Astrocyte of the hippocampus (primary cell): ENCODE data around the gene SERGEF.

ENCODE experiments used
- DNase-seq: peaks from one replicate; pipeline ENCODE4 v3.0.0; 2011; ENCODE audit warnings: low read depth, low spot score

The SERGEF gene

GRCh38 chr11:17786824-17787525 is 225.9 kb downstream of the SERGEF start:
- peak; percentile 59 for DNase-seq

GRCh38 chr11:17783878-17784277 is 229.0 kb downstream of the SERGEF start:
- DNase-seq = no peak

GRCh38 chr11:17782603-17783337 is 230.1 kb downstream of the SERGEF start:
- no peak for DNase-seq

- no peak for DNase-seq
These were observed 230.7 kb downstream of the SERGEF start for GRCh38 chr11:17782145-17782544.

DNA sequence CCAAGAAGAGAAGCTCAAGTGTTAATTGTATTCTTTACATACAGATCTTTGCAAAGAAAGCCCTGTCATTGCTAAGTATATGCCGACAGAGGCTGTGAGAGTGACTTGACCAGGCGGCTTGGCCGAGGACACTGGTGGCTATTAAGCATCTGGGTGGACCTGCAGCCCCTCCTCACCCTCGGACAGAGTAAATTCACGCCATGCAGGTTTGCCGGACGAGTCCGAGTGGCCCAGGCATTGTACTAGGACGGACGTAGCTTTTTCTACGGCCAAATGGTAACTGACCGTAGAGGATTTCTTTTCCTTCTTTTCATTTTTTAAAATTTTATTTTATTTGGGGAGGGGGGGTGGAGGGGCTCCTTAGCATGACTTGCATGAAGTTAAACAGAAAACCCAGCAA is 231.2 kb downstream of the SERGEF start:
- no peak for DNase-seq

DNA sequence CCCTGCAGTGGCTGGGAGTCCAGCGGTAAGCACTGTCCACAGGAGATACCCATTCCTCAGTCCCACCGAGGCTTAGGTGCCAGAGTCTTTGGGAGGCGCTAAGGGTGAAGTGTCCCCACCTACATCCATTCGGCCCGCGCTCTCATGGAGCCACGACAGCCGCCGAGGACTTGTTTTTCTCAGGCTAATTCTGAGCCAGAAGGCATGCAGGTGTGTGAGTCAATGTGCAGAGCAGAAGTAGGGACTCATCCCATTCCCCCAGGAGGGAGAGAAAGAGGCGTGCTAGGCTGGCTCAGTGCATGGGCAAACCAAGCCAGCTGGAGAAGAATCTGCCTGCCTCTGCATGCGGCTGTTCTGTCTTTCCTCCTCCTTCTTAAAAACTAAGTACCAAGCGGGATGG is 231.6 kb downstream of the SERGEF start:
- no peak for DNase-seq

DNA sequence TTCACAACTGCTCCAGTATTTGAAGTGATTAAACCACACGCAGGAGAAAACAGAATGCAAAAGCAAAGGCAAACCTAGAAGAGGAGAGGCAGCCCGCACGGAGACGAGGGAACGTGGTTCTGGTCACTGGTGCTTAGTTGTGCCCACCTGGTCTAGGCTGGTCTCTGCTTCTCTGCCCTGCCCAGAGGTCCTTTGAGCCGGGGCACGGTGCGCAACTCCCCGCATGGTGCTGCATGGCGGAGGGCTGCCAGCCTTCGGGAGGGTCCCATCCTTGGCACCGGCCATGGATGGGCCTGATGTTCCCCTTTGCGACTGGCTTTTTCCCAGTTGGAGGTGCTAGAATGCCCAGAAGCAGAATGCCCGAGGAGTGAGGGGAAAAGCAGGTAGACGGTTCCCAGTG is 232.2 kb downstream of the SERGEF start:
- no peak for DNase-seq

DNA sequence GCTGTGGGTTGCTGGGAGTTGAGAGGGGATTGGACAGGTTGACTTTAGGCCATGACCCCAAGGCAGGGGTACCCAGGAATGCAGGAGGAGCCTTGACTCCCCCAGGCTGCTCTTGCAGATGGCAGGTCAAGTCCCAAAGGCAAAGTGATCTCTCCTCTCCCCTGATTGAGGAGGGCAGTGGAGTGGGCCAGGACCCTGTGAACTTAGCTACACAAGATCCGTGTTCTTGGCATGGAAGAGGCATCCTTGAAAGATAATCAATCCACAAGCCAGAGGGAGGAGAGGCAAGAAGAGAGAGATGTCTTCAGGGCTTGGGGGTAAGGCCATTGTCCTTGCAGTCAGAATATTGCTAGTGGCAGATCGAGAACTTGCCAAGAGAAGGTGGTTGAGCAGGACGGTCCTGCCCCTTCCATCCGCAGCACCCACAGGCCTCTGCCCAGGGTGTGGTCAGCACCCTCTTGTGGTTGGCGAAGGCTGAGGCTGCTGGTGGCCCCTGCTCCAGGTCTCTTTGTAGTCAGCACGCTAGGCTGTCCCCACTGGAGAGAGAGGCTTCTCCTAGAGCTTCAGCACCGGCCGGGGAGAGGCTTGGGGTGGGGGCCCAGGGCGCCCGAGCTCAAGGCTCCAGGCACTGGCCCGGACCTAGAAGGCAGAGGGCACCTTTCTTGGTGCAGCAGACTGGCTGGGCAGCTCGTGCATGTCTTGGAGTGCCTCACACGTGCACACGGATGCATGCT is 232.8 kb downstream of the SERGEF start:
- no peak for DNase-seq

- no peak for DNase-seq
These were observed 233.6 kb downstream of the SERGEF start for GRCh38 chr11:17778956-17779860.

DNA sequence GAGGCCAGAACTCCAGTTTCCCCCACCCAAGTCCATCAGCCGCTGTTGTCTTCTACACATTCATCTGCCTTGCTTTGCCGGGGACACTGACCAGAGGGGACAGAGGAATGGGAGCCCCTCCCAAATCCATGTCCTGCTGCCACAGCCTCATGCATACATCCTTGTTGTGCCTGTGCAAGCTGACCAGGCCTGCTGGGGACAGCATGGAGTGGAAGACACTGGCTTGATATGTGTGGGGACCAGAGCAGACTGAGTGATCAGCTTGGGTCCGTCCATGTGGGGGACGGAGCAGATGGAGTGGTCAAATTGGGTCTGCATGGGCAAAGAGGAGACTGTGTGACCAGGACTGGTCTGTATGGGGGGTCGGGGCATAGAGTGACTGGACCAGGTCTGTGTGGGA is 234.5 kb downstream of the SERGEF start:
- no peak for DNase-seq

DNA sequence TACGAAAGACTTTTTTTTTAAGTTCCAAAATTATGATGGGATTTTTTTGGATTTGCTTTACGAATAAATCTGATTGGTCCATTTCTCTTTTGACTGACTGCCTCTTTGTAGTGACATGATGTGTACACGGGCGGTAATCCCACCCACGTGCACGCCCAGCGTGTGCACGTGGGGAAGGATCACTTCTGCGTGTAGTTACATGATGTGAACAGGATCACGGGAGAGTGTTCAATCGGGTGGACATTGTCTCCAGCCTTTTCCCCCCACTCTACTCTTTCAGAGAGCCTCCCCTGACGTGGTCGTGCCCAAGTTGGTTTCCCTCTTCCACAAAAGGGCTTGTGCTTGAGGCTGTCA is 235.1 kb downstream of the SERGEF start:
- DNase-seq = no peak

- DNase-seq = no peak
These were observed 235.6 kb downstream of the SERGEF start for GRCh38 chr11:17777086-17777737.

DNA sequence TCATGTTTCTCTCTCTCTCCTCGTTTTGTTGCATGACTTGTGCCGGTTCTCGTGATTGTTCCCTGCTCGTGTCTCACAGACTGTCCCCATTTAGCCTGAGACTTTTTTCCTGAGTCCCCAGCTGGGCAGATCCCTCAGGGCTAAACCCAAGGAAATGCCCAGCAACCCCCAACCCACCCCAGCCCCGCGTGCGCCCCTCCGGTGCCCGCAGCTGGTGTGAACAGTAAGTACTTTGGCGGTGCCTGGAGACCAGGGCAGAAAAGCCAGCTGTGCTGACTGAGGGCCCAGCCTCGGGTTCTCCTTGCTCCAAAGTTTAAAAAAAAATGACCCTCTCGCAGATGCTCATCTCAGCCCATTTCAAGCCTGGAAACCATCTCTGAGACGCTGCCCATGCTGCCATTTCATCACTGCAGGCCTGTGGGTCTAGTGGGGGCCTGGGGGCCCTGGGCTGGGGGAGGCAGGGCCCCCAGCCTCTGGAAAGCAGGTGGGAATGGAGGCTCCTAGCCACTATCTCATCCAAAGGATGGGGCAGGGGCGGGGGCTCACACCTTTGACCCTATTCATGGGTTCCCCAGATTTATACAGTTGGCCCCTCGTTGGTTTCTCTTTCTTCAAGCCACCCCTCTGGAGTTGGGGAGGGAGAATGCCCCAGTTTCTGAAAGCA is 236.5 kb downstream of the SERGEF start:
- DNase-seq = no peak

GRCh38 chr11:17775507-17776211 is 237.2 kb downstream of the SERGEF start:
- no peak for DNase-seq

DNA sequence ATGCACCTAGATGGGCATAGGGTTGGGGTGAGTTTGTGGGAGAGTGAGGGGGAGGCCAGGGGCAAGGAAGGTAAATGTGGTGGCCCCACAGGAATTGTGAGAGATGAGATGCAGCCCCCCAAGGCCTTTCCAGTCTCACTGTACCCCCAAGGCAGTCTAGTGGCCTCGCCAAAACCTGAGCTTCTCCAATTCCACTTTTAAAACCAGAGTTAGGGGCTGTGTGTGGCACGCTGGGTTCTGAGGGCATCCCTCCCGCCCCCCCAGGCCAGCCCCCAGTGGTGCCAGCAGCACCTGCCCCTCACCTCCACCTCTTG is 237.9 kb downstream of the SERGEF start:
- no peak for DNase-seq

DNA sequence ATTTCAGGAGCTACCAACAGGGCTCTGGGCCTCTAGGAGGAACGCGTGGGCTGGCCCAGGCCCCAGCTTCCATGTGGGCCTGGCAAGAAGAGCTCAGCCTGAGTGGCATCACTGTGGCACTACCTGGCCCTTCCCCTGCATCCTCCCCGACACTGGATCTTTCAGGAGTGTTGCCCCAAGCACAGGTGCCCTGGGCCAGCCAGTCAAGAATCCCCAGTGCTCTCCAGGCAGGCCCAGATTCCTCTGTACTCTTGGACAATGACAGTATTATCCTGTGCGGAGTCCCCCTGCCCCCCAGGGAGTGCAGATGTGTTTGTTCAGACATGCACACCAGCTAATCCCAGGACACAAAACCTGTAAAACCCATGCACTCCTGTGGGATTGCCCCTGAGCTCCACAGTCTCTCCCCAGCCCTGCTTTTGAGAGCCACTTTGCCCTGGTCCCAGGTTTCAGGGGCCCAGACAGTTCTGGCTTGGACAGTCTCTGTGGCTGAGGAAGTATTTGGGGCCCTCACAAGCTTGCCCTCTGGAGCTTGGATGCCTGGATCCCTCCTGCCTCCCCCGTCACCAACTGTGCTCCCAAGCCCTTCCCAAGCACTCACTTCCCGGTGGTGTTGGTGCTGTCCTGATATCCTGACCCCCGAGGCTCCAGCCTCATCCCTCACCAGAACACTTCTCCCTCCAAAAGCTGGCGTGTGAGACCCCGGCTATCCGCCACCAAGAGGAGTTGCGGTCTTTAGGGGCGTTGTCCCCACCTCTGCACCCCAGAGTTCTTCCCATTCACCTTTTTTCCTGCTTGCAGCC is 238.4 kb downstream of the SERGEF start:
- DNase-seq = no peak

DNA sequence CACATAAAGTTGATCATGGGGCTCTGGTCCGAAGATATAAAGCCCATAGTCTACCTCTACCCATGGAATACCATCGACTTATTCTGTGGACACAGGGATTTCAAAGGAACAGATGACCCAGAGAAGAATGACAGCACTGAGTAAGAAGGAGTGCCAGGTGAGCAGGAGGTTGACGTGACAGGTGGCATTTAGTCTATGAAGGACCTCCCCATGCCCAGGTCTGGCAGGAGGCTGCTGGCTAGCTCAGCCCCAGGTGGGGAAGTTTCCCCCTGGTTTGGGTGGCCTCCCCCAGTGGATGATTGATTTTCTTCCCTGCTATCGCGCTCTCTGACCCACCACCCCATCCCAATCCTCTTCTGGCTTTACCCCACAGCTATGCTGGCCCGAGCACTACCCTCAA is 239.2 kb downstream of the SERGEF start:
- no peak for DNase-seq

DNA sequence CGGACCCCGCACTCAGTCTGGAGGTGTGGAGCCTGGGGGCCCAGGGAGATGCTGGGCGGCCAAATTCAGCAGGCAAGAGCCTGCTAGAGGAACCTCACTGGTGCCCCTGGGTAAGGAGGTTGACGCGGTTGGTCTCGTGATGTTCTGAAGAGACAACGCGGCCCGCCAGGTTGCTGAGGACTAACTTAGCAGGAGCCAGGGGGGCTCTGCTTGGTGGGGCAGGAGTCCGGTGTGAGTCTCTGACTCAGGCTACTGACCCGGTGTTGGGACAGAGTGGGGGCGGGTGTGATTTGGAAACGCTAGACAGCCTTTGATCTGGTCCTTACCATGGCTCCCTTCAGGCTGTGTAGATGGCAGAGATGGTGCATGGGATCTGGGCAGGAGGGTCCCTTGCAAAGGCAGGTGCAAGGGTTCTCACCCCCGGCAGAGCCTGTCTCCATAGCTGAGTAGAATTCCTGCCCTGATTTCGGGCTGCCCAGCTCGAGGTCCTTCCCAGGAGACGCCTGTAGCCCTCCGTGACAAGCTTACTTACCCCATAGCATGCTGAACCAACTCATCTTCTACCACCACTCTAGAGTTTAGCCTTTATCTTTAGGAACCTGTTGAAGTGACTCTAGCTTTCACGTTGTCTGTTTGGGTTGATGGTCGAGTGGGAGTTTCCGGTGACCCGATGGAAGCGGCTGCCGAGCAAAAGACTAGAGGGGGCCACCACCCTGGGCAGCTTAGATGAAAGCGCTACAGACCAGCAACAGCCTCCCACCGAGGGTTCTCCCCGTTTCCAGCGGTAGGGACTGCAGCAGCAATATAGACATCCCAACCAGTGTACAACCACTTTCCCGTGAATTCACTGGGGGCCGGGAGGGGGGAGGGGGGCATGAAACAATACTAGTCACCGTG is 239.9 kb downstream of the SERGEF start:
- no peak for DNase-seq
